H1 (cell line): ENCODE measurements around the gene SORBS1.

Source experiments
- CTCF ChIP-seq, 3 experiments: IDR thresholded peaks; 1 replicate in 2 of 3; 2 replicates in 1 of 3; pipeline versions ENCODE4 v1.5.1 to v1.6.1; 2011; ENCODE audit warnings: low read length in 3 of 3, mild to moderate bottlenecking in 3 of 3, inconsistent platforms in 2 of 3, low read depth in 1 of 3, moderate library complexity in 1 of 3; ENCODE audit not compliant: insufficient read depth in 1 of 3; ENCODE audit errors: control extremely low read depth in 1 of 3
- POLR2AphosphoS5 ChIP-seq: IDR thresholded peaks from 2 replicates; pipeline ENCODE4 v1.6.1; 2011; ENCODE audit warnings: low read depth, low read length

GRCh38 chr10:95458014-95458413 lies 103.2 kb downstream of the SORBS1 start:
- no peak for TF ChIP-seq CTCF (IDR thresholded peaks at IDR 0.05; ENCODE audit: control extremely low read depth in 1 of 3, insufficient read depth in 1 of 3, low read depth in 1 of 3, low read length in 3 of 3)
- TF ChIP-seq POLR2AphosphoS5, result no peak
